Smooth muscle cell of the pulmonary artery (primary cell): ENCODE measurements around the gene CCDC136. TPM values are rescaled to one million over a fixed set of nuclear protein-coding genes. Genes with fewer than 3 reads are reported as not detected.

Experiments
- total RNA-seq: library from RNA; depleted of rRNA; stranded (reverse); fragments of >200 nt; gene quantifications from 2 replicates; pipeline ENCODE4 v1.2.3, GENCODE V29; 2014

The CCDC136 gene
- 6.3 and 7.5 TPM in 2 replicates for total RNA-seq

GRCh38 chr7:128791121-128791971 is at the start of gene CCDC136:
Gene CCDC136 (plus strand): TSS chr7:128791968. CDS start chr7:128792412, 444 bp downstream.

GRCh38 chr7:128775744-128776474 is 15.9 kb upstream of the CCDC136 start, which contains the start of gene OPN1SW:
Gene OPN1SW (minus strand): TSS chr7:128775794. CDS start chr7:128775781, 13 bp downstream.

GRCh38 chr7:128830231-128831177 is 38.7 kb downstream of the CCDC136 start, which contains the start of gene FLNC:
Gene FLNC (plus strand): TSS chr7:128830406. CDS start chr7:128830638, 232 bp downstream.

GRCh38 chr7:128862571-128863432 is 71.0 kb downstream of the CCDC136 start, which contains the start of gene ATP6V1F:
Gene ATP6V1F (plus strand): TSS chr7:128862856. CDS start chr7:128862905, 49 bp downstream.

Other genes starting within 250 kb of the CCDC136 start
- gene GARIN1A, start 119.7 kb upstream of the CCDC136 start, total RNA-seq = 1.3 and 1.4 TPM in 2 replicates
- 911 and 1,126 TPM in 2 replicates for gene CALU, start 52.6 kb upstream of the CCDC136 start, total RNA-seq
- not detected in 2 replicates for gene OPN1SW, start 16.2 kb upstream of the CCDC136 start, total RNA-seq
- 324 and 363 TPM in 2 replicates for gene FLNC, start 38.4 kb downstream of the CCDC136 start, total RNA-seq
- 87.7 and 101 TPM in 2 replicates for gene ATP6V1F, start 70.9 kb downstream of the CCDC136 start, total RNA-seq
- gene KCP, start 118.7 kb downstream of the CCDC136 start, total RNA-seq = 0.69 and 0.78 TPM in 2 replicates
- gene IRF5, start 146.0 kb downstream of the CCDC136 start, total RNA-seq = 0.13 TPM in 2 replicates